ENCODE measurements around the gene APBA3.

DNA sequence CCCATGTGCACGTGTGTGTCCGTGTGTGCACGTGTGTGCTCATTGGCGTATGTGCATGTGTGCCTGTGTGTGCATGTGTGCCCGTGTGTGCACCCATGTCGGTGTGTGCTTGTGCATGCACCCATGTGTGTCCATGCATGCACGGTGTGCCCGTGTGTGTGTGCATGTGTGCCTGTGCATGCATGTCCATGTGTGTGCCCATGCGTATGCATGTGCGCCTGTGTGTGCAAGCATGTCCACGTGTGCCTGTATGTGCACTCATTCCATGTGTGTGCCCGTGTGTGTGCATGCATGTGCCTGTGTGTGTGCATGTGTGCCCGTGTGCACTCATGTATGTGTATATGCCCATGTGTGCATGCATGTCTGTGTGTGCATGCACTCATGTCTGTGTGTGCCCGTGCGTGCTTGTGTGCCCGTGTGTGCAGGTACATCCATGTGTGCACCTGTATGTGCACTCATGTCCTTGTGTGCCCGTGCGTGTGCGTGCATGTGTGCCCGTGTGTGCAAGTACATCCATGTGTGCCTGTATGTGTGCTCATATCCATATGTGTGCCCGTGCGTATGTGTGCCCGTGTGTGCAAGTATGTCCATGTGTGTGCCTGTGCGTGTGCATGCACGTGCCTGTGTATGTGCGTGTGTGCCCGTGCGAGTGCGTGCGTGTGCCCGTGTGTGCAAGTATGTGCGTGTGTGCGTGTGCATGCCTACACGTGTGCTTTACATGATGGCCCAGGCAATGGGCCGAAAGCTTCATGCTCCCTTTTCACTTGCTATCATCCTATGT is 46.3 kb upstream of the APBA3 start:
- TF ChIP-seq, protein P1, sequence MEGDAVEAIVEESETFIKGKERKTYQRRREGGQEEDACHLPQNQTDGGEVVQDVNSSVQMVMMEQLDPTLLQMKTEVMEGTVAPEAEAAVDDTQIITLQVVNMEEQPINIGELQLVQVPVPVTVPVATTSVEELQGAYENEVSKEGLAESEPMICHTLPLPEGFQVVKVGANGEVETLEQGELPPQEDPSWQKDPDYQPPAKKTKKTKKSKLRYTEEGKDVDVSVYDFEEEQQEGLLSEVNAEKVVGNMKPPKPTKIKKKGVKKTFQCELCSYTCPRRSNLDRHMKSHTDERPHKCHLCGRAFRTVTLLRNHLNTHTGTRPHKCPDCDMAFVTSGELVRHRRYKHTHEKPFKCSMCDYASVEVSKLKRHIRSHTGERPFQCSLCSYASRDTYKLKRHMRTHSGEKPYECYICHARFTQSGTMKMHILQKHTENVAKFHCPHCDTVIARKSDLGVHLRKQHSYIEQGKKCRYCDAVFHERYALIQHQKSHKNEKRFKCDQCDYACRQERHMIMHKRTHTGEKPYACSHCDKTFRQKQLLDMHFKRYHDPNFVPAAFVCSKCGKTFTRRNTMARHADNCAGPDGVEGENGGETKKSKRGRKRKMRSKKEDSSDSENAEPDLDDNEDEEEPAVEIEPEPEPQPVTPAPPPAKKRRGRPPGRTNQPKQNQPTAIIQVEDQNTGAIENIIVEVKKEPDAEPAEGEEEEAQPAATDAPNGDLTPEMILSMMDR (conservative IDR thresholded peaks at IDR 0.05 in 1 of 2, IDR thresholded peaks at IDR 0.05 in 1 of 2; ENCODE audit: low read depth in 1 of 2, low read length in 2 of 2) = no peak
- TF ChIP-seq EZH2 (IDR thresholded peaks at IDR 0.05; ENCODE audit: low read length, missing control alignments) = no peak
